Bladder microvascular endothelial cell (primary cell): ENCODE measurements around the gene PPP2R5D. TPM values are rescaled to one million over a fixed set of nuclear protein-coding genes. Genes with fewer than 3 reads are reported as not detected.

Experiments used
- total RNA-seq: library from RNA; depleted of rRNA; stranded (reverse); fragments of >200 nt; gene quantifications from 2 replicates; pipeline ENCODE4 v1.2.3, GENCODE V29; 2014

Gene PPP2R5D
- total RNA-seq, result 29.1 and 32.3 TPM in 2 replicates

DNA sequence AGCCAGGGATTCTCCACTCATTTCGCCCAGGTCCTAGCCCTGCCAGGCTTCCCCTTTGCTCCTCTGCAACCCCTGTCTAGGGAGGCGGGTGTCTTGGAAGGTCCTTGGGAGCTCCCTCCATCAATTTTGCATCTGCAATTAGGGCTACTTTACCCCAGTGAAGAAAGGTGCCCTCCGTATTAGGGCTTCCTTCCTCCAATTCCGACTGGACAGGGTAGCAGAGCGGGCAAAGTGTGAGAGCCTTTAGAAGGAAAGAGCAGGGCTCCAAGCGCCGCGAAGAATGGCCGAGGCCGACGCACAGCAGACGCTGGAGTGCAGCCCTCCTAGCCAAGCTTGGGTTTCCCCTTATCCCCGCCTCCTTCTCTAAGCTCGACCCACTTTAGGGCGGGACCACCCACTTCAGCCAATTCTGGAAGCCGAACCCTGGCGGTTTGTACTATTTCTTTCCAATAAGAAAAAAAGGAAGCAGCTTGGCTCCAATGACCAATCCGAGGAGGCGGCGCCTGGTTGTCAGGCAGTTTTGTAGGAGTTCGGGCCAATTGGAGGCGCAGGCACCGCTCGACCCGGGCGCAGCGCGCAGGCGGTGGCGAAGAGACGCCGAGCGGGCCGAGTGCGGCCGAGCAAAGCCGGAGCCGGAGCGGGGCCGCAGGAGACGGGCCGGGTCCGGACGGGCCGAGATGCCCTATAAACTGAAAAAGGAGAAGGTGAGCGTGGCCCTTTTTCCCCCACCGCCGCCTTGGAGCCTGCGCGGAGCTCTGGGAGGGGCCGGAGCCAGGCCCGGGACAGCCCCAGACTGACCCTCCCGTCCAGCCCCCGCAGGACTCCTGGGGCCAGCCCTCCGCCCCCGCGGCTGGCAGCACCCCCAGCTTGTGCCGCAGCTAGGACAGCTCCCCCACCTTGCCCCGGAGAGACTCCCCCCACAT, at the start of gene PPP2R5D:
Gene PPP2R5D, plus strand, starts transcription at position 570 of the 923 bp plus-strand sequence. Its CDS starts 108 bp downstream, at position 678.

DNA sequence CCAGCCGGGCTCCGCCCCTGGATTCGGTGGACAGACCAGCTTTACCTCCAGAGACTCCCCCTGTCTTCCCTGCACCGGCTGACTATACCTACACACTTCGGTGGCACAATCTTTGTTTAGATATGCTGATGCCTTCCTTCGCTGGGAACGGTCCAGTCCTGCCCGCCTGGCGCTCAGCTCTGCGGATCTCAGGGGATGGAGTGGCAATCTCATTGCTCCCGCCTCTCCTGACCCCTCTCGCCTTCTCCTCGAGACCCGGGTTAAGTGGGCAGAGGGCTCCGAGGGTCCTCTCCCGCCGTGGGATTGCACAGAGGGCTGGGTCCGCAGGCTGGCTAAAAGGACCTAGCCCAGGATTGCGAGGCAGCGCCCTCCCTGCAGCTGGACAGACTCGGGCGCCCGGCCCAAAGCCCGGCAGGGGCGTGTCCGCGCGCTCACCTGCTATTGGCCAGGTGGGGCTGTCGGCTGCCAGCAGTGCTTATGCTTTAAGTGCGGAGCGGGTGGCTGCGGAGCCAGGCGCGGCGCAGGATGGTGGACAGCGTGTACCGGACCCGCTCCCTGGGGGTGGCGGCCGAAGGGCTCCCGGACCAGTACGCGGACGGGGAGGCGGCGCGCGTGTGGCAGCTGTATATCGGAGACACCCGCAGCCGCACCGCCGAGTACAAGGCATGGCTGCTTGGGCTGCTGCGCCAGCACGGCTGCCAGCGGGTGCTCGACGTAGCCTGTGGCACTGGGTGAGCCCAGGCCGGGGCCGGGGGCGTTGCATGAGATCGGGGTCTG, 23.9 kb upstream of the PPP2R5D start, which contains the start of gene GNMT:
Gene GNMT, plus strand, starts transcription at position 512 of the 777 bp plus-strand sequence. Its CDS starts 14 bp downstream, at position 526.

DNA sequence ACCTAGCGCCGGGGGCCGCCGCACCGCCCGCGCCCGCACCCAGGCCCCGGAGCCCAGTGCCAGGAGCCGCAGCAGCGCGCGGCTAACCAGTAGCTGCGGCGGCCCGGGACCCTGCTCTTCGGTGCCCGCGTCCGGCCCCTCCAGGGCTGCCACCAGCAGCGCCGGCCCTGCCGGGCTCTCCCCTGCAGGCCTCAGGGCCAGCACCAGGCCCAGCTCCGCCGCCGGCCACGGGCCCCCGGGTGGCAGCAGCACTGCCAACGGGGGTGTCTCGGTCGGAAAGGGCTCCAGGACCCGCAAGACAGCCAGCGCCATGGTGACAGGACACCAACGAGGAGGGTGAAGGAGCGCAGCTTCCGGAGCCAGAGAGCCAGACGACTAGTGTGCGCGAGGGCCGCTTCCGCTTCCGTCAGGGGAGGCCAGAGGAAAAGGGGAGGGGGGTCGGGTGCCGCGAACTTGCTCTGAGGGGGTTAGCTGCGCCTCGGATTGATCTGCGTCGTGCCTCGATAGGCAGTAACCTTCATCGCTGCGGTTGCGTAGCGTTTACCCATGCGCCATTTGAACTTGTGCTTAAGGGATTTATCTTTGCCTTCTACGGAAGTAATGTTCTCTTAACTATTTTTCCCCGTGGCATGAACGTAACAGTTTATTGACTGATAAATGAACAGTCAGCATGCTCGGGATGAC, 5.4 kb upstream of the PPP2R5D start, which contains the start of gene PEX6:
Gene PEX6, minus strand, starts transcription at position 343 of the 684 bp plus-strand sequence. Its CDS starts 31 bp downstream, at position 312.

DNA sequence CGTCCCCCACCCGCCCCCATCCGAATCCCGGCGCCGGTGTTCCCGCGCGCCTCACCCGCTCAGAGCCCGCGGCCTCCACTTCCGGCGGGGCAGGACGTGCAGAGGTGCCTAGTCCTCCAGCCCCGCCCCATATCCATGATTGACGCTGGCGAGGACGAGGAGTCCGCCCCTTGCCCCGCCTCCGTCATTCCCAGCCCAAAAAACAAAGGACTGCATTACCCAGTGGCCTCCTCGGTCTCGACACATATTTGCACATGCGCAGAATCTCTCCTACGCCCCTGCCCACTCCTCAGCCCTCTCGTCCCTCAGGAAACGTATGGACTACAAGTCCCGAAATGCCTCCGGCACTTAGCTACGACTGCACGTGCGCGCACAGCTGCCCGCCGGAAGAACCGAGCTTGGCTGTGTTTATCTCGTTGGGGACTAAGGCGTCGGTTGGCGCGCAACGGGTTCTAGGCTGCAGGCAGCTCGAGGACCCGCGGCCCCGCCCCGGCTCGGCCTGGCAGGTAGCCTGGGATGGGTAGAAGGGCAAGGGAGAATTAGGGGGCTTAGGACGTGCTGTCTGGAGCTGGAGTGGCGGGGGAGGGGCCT, 29.6 kb downstream of the PPP2R5D start, which contains the start of the genes KLHDC3 and MEA1:
Gene KLHDC3, plus strand, starts transcription at position 407 of the 591 bp plus-strand sequence. CDS start 2,944 bp downstream, outside the sequence.
Gene MEA1, minus strand, starts transcription at position 104 of the 591 bp plus-strand sequence. CDS start 133 bp downstream, outside the sequence.

DNA sequence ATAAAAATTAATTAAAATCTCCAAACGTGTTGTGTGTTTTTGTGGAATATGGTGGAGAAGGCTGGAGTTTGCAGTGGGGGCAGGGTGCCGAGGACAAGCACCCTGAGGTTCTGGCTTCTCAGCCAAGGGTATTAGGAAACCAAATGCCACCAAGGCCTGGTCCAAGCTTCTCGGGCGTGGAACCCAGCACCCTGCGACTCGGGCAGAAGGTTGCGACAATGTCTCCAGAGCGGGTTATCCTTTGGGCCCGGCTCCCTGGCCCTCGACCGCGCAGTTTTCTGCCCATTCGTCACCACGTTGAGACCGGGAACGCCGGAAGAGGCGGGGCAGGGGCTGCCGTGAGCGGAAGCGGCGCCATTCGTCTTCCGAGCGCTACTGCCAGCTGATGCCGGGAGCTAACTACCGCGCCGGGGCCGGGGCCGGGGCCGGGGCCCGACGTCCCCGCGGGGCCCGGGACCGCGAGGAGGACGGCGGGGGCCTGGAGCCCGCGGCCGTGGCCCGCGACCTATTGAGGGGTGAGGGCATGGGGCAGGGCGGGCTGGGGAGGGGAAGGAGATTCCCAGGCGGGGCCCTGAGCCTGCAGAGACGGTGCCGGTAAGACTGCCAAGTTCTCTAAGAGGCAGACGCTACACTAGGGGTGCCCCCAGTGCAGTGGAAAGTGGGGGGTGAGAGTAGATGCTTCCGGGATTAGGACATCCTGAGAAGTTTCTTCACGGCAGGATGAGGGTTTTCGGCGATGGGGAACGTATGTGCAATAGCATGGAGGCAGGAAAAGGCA, 37.1 kb downstream of the PPP2R5D start, which contains the start of gene RRP36:
Gene RRP36, plus strand, starts transcription at position 354 of the 778 bp plus-strand sequence. Its CDS starts 32 bp downstream, at position 386.

DNA sequence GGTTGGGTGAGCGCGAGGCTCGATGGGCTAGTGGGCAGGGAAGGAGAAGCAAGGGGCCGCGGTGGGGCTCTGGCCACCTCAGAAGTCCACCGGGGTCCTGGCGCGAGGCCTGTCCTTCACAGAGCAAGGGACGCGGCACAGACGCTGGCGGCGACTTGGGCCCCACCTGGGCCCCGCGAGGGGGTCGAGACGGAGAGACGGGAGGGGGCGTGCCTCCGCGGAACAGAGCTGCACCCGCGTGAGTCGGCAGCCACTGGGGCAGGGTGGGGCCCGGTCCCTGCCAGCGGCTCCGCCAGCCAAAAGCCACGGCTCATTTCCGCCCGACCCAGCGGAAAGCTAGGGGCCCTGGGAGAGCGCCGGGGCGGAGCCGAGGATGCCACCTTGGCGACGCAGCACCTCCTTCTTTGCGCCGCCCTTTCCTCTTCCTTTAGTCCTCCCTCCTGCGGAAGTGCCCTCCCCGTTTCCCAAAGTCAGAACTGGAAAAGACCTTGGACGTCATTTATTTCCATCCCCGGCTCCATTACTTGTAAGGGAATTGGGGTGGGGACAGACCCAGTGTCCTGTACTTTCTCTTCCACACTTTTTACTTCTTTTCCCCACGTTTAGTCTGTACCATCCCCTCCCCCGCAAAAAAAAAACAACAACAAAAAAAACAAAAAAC, 69.3 kb downstream of the PPP2R5D start, which contains the start of gene CUL7:
Gene CUL7, minus strand, starts transcription at position 307 of the 661 bp plus-strand sequence. CDS start 1,063 bp downstream, outside the sequence.

DNA sequence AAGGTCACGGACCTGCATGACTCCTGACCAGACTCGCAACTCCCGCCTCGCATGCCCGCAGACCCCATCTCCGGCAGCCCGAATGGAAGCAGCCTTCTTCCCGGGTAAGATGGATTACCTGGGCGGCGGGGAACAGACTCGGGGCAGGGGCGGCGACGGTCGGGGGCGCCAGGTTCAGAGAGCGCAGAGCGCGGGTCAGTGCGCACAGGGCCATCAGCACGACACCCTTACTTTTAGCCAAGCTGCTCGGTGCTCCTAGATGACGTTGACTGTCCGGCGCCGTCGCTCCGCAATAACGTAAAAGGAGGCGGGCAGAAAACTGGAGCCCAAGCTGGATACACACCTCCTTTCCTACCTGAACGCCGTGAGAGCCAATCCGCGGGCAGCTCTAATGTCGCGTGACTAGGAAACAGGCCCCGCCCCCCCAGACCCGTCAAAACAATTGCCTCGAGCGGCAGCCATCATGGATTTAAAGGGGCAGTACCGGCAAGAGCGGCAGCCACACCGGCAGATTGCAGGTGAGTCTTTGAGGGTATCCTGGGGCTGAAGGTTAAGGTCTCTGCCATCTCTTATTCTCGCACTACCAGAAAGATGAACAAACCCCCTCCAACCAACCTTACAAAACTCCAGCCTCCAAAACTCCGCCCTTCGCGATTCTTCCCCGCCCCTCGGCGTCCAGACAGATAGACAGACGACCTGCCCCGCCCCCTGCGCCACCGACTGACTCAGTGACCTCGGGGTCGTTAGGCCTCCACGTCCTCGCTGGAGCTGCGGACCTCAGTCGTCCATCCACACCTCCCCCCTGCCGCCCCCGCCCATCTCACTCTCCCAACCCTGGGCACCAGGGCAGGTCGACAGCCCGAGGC, 75.0 kb downstream of the PPP2R5D start, which contains the start of the genes KLC4 and MRPL2:
Gene KLC4, plus strand, starts transcription at position 464 of the 866 bp plus-strand sequence. CDS start 1,705 bp downstream, outside the sequence.
Gene MRPL2, minus strand, starts transcription at position 267 of the 866 bp plus-strand sequence. Its CDS starts 53 bp downstream, at position 214.

Other genes with a start within 250 kb of the PPP2R5D start
- 32.5 and 35.1 TPM in 2 replicates for gene TBCC, start 238.5 kb upstream of the PPP2R5D start, total RNA-seq
- 2.4 and 6.3 TPM in 2 replicates for gene BICRAL, start 202.5 kb upstream of the PPP2R5D start, total RNA-seq
- 74.3 and 105 TPM in 2 replicates for gene RPL7L1, start 105.0 kb upstream of the PPP2R5D start, total RNA-seq
- not detected in 2 replicates for gene PTCRA, start 68.5 kb upstream of the PPP2R5D start, total RNA-seq
- 26.6 and 41.3 TPM in 2 replicates for gene CNPY3, start 55.1 kb upstream of the PPP2R5D start, total RNA-seq
- gene GNMT, start 23.8 kb upstream of the PPP2R5D start, total RNA-seq, result under 0.01 TPM in 1 of 2 replicates, not detected in the other
- gene PEX6, start 5.4 kb upstream of the PPP2R5D start, total RNA-seq, result 18.1 and 25.6 TPM in 2 replicates
- 38.9 and 39.6 TPM in 2 replicates for gene MEA1, start 29.4 kb downstream of the PPP2R5D start, total RNA-seq
- 98.5 and 107 TPM in 2 replicates for gene KLHDC3, start 29.7 kb downstream of the PPP2R5D start, total RNA-seq
- gene RRP36, start 37.1 kb downstream of the PPP2R5D start, total RNA-seq, result 59.3 and 85.0 TPM in 2 replicates
- gene CUL7, start 69.3 kb downstream of the PPP2R5D start, total RNA-seq, result 20.9 and 41.9 TPM in 2 replicates
- 12.0 and 17.6 TPM in 2 replicates for gene MRPL2, start 74.9 kb downstream of the PPP2R5D start, total RNA-seq
- gene KLC4, start 75.1 kb downstream of the PPP2R5D start, total RNA-seq, result 14.2 and 20.8 TPM in 2 replicates
- 2.8 and 30.5 TPM in 2 replicates for gene PTK7, start 91.7 kb downstream of the PPP2R5D start, total RNA-seq
- 10.2 and 16.6 TPM in 2 replicates for gene SRF, start 186.7 kb downstream of the PPP2R5D start, total RNA-seq
- 20.1 and 40.0 TPM in 2 replicates for gene CUL9, start 197.6 kb downstream of the PPP2R5D start, total RNA-seq
- 25.9 and 36.3 TPM in 2 replicates for gene DNPH1, start 244.9 kb downstream of the PPP2R5D start, total RNA-seq